GM18505 (cell line): ENCODE data around the gene RBM34.
A peak's percentile ranks its signal among the peaks of the same experiment; 100 is the strongest.
"Not testable (repeated sequence)": the region's sequence is repeated elsewhere in the genome, so short reads cannot be mapped to it uniquely, and the experiment has no call there.

Source experiments
- ATAC-seq: cut with Tn5 transposase; IDR thresholded peaks from one replicate; pipeline ENCODE4 v1.9.1; 2021; ENCODE audit not compliant: unreplicated experiment
- POLR2A ChIP-seq: IDR thresholded peaks from 4 replicates; pipeline ENCODE4 v1.6.1; 2011; ENCODE audit warnings: borderline replicate concordance; ENCODE audit not compliant: insufficient read depth, insufficient read length; ENCODE audit errors: extremely low read depth

Gene RBM34, protein sequence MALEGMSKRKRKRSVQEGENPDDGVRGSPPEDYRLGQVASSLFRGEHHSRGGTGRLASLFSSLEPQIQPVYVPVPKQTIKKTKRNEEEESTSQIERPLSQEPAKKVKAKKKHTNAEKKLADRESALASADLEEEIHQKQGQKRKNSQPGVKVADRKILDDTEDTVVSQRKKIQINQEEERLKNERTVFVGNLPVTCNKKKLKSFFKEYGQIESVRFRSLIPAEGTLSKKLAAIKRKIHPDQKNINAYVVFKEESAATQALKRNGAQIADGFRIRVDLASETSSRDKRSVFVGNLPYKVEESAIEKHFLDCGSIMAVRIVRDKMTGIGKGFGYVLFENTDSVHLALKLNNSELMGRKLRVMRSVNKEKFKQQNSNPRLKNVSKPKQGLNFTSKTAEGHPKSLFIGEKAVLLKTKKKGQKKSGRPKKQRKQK

DNA sequence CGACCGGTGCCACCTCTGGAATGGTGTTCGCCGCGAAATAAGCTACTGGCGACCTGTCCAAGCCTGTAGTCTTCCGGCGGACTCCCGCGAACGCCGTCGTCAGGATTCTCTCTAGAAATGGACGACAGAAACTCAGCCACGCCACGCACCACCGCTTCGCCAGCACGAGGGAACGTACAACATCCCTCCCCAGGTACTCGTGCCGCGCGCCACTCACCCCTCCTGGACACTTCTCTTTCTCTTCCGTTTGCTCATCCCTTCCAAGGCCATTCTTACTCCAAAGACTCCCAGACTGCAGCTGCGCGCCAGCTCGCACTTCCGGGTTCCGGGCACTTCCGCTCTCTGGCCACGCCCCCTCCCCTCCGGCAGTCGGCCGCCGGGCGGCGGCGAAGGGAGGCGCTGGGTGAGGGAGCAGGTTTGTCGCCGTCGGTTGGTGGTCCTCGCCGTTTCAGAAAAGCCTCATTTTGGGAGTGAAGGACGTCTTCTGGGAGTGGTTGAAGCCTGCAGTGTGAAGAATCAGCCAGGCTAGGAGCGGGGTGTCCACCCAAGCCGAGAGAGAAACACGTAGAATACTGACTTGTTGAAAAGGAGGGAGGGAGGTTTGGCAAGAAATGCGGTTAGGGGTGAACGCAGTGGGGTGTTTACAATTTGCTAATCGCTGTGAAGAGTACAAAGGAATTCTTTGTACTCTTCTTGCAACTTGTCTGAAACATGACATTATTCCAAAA is at the start of gene RBM34:
TSS of gene RBM34 (minus strand) at position 294 of the 728 bp plus-strand sequence. CDS start at position 270, 24 bp downstream.
- ATAC-seq = peak; percentile 94
- peak; percentile 98 for TF ChIP-seq POLR2A

DNA sequence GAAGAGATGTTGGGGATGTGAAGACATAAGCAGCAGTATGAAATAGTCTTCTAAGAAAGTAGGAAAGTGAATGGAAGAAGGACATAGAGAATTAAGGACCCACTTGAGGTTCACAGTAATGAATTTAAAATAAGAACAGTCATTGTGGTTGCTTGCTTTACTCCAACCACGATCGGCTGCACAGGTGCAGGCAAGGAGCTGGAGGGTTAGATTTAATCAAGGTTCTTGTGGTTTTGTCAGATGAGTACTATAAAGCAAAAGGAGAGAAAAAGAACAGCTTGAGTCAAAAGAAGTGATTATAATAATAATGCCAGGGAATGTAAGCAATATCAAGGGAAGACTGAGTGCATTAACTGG is 46.1 kb upstream of the RBM34 start:
- ATAC-seq = no peak
- no peak for TF ChIP-seq POLR2A

DNA sequence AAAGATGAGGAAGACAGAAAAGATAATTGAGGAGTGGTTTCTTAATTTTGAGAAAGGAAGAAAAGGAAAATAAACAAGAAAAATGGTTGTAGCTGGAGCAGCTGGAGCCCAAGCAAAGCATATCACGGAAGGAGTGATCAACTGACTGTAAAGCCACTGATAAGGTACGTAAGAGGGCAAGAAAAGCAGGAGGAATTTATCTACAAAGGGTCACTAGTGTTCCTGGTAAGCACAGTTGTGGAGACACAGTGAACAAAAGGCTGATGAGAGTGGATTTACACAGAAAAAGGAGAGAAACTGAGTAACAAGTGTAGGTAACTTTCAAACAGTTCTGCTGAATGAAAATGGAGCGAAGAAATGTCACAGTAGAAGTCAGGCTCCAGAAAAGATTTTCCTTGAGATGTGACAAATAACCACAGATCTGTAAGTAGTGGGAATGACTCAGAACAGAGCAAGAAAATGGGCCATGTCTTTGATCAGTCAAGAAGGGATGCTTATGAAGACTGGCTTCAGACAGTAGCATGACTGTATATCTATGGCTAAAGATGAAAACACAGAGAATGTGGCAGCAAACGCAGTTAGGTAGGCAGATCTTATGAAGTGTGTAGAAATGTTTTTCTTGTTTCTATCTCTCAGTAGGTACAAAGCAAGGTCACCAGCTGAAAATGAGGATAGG is 45.6 kb upstream of the RBM34 start:
- no peak for ATAC-seq
- TF ChIP-seq POLR2A = no peak

DNA sequence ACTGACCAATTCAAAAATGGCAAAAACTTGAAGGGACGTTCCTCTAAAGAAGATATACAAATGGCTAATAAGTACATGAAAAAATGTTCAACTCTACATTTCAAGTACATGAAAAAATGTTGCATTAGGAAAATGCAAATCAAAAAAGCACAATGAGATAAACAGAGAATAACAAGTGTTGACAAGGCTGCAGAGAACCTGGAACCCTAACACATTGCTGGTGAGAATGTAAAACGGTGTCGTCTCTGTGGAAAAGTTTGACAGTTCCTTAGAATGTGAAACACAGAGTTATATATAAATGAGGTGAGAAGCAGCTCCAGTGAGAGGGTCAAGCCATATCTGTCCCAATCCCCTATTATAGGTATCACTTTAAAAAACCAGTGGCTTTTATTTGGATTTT is 44.6 kb upstream of the RBM34 start:
- no peak for ATAC-seq
- TF ChIP-seq POLR2A = no peak

DNA sequence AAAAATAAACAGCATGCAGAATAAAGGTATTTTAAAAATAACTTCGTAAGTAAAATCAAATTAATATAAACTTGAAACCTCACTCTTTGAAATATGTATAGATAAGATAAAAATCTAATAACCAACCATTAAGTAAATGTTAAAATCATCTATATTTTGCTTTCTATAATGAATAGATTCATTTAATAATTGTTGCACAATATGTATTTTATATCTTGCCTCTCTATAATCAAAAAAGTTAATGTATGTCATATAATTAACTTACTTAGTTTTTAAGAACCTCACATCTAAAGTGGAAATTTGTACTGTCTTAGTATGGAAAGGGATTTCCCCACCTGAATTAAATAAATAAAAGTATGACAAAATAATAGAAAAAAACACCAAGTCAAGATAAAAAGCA is 42.4 kb upstream of the RBM34 start:
- ATAC-seq = no peak
- no peak for TF ChIP-seq POLR2A

DNA sequence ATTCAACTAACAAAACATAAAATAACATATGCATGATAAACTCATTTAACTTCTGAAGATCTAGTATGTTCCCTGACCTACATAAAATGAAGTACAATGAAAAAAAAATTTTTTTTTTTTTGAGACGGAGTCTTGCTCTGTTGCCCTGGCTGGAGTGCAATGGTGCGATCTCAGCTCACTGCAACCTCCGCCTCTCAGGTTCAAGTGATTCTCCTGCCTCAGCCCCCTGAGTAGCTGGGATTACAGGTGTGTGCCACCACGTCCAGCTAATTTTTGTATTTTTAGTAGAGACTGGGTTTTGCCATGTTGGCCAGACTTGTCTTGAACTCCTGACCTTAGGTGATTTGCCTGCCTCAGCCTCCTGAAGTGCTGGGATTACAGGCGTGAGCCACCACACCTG is 41.4 kb upstream of the RBM34 start:
- not testable (repeated sequence) for ATAC-seq

DNA sequence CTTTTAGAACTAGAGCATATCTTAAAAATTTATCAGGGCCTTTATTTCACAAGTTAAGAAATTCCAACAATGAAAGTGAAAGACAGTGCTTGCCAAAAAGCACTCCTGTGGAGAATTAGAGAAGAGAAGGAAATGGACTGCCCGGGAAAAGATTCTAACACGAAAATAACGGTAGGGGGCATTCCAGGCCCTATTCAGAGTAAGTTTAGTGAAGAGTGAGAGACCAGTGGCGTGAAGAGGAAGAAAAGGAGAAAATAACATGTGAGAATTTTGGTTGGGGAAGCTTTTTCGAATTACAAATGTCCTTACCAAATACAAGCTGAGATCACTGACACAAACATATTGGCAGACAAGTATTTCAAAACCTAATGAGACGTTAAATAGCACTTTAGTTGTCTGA is 38.4 kb upstream of the RBM34 start:
- no peak for TF ChIP-seq POLR2A
- no peak for ATAC-seq

DNA sequence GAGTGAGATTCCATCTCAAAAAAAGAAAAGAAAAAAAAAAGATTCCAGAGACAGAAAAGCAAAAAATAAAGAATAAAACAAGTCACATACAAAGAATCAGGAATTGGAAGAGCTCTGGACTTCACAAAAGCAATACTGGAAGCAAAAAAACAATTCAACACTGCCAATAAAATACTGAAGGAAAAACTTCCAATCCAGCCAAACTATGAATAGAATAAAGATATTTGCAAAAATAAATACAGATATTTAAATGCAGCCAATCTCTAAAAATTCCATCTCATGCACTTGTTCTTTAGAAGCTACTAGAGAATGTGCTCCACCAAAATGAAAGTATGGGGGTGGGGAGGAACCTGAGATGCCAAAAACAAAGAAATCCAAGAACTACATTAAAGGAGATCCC is 29.4 kb upstream of the RBM34 start:
- ATAC-seq = no peak
- no peak for TF ChIP-seq POLR2A

DNA sequence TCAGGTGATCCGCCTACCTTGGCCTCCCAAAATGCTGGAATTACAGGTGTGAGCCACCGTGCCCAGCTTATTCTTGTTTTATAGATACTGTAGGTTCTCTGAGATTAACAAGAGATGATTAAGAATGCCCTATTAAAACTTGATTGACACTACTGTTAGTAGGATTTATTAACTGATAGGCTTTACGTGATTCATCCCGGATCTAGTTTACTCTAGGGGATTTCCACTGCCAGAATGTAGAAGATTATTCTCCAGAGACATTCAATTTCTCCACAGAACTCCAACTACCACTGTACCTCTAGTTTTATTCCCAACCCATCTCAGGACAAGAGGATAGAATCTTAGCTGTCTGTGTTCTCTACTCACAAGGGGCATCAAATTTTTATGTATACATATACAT is 26.3 kb upstream of the RBM34 start:
- TF ChIP-seq POLR2A = no peak
- ATAC-seq = no peak

DNA sequence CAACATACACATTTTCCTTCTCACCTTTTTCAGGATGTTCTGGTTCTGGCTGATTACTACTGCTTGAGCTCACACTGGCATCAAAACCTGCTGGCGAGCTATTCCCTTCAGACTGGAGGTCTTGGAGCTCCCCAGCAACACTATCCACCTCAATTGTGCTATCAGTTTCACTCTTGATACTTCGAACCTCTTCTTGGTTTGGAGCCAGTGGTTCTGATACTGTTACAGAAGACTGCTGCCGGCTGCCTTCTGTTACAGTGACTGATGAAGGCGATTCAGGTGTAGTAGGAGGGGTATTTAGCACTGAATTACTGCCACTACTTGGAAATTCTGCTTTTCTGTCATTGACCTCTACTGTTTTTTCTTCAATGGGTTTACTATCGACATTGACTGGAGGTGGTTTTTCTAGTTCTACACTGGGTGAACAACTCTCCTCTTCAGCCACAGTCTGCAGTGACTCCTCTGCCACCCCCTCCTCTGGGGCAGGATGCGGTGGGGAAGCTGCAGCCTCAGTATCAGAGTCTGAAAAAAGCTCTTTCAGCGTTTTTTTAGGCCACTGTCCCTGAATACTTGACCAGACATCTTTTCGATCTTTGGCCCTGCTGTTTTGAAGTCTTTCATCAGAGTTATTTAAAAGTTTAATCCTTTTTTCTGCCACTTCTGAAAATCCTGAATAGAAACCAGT is 20.7 kb upstream of the RBM34 start:
- no peak for TF ChIP-seq POLR2A
- ATAC-seq = no peak

DNA sequence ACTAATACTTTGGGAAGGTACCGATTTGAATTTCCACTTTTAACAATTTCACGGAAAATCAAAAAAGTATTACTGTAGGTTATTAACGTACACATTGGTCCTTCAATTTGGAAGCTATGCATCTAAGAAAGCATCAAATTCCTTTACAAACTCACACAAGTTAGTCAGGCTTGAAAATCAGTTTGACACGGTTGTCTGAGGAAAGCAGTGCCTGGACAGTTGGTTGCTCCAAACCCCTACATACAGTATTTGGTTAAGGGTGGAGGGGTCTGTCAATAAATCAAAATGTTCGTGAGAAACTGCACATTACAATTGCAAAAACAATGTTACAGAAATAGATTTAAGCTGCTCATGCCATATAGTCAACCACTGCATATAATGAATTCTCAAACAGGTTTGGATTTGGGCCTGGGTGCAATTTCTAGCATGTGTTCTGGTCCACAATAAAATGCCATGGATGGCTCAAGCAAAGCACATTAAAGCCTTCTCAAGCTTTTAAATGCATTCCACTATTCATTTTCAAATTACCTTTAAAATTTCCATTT is 19.9 kb upstream of the RBM34 start:
- no peak for TF ChIP-seq POLR2A
- no peak for ATAC-seq

DNA sequence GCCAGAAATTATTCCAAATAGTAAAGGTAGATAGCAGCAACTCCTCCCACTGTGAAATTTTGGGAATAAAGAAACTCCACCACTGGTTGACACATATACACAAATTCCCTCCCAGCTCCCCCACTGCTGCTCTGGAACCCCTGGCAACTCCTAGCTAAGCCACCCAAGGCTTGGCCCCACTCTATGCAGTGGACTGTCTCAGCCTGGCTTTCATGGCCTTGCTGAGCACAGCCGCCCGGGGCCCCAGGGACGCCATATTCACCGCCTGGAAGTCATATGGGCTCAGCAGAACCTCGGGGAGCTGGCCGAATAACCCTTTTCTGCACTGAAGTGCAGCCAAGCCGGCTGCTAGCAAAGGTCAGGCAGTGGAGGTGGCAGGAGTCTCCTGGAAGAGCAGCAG is 15.4 kb upstream of the RBM34 start:
- ATAC-seq = no peak
- no peak for TF ChIP-seq POLR2A

DNA sequence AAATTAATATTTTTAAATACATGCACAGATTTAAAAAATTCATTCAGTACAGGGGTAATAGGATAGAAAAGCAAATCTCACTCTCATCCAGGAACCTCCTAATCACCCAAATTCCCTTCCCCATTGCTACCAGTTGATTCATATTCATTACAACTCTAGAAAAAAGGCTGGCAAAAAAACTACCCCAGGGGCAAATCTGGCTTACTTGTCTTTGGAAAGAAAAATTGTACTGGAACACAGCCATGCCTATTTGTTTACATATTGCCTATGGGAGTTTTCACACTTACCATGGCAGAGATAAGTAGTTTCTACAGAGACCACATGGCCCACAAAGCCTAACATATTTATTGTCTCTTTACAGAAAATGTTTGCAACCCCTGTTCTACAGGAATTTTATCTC is 8.9 kb upstream of the RBM34 start:
- no peak for TF ChIP-seq POLR2A
- ATAC-seq = no peak
